Upper lobe of left lung (tissue), 6 donors: ENCODE data around the gene CAP2. TPM values are rescaled to one million over a fixed set of nuclear protein-coding genes. Genes with fewer than 3 reads are reported as not detected.

Source experiments
- ATAC-seq, 2 donors: fragments of 200-7000 bp; cut with Tn5 transposase; one replicate each; pipeline ENCODE4 v1.9.1; 2022; ENCODE audit warnings: mild to moderate bottlenecking in 2 of 2, moderate library complexity in 2 of 2; ENCODE audit not compliant: low FRiP score in 2 of 2
- DNase-seq, 2 donors: peaks; one replicate each; pipeline ENCODE4 v3.0.0-alpha.2; 2019 to 2020
- H3K27ac ChIP-seq, 4 donors: fragments of 200-600 bp; sonication (generic); one replicate each; pipeline ENCODE4 v1.5.1; 2016 to 2019
- H3K27me3 ChIP-seq, 4 donors: fragments of 200-600 bp; sonication (generic); one replicate each; pipeline ENCODE4 v1.5.1; 2017 to 2019
- H3K36me3 ChIP-seq, 4 donors: fragments of 200-600 bp; sonication (generic); one replicate each; pipeline ENCODE4 v1.5.1; 2016 to 2019
- H3K4me1 ChIP-seq, 4 donors: fragments of 200-600 bp; sonication (generic); one replicate each; pipeline ENCODE4 v1.5.1; 2018 to 2019
- H3K4me3 ChIP-seq, 4 donors: fragments of 200-600 bp; sonication (generic); one replicate each; pipeline ENCODE4 v1.5.1; 2017 to 2019; ENCODE audit warnings: mild to moderate bottlenecking in 2 of 4, moderate library complexity in 1 of 4
- H3K9me3 ChIP-seq, 4 donors: fragments of 200-600 bp; sonication (generic); one replicate each; pipeline ENCODE4 v1.5.1; 2018 to 2019
- EP300 ChIP-seq, 4 donors: sonication (generic); formaldehyde crosslinking; IDR thresholded peaks; one replicate each; pipeline ENCODE4 v1.5.1; 2017; ENCODE audit warnings: antibody characterized with exemption in 4 of 4, control low read depth in 2 of 4
- POLR2A ChIP-seq, 4 donors: fragments of 450-650 bp; IDR thresholded peaks; one replicate each; pipeline ENCODE4 v1.5.1; 2016 to 2017; ENCODE audit warnings: antibody characterized with exemption in 4 of 4, mild to moderate bottlenecking in 2 of 4
- POLR2AphosphoS5 ChIP-seq, 2 donors: sonication (generic); formaldehyde crosslinking; IDR thresholded peaks; one replicate each; pipeline ENCODE4 v1.5.1; 2017; ENCODE audit warnings: antibody characterized with exemption in 2 of 2
- WGBS, 2 donors: methylation state at CpG; one replicate each; pipeline ENCODE4 v1.1.5; 2017 to 2018; 5-methylcytosine and 5-hydroxymethylcytosine counted together
- total RNA-seq, 6 donors: library from RNA; depleted of rRNA in 4 of 6; stranded (reverse); fragments of >200 nt in 4 of 6; gene quantifications; one replicate each; pipeline versions ENCODE4 v1.1.0 to v1.2.1, GENCODE V29; 2016 to 2021
- TF ChIP-seq, protein P1 (sequence below), 6 experiments: fragments of 450-650 bp in 4 of 6; fragments of 200-600 bp in 2 of 6; sonication (generic) in 2 of 6; IDR thresholded peaks; one replicate each; pipeline ENCODE4 v1.5.1; 2016 to 2019; ENCODE audit warnings: antibody characterized with exemption in 6 of 6
- donor health status: DM: no; HTN: no; CAD: no; lungs with moderate emphysema.
- donor health status: DM: no; HTN: yes; CAD: no; lungs with severe emphysema.

CAP2 gene
- total RNA-seq, 6 donors from 2014 or later: 0.55 to 6.5 (median 4.3) TPM

DNA sequence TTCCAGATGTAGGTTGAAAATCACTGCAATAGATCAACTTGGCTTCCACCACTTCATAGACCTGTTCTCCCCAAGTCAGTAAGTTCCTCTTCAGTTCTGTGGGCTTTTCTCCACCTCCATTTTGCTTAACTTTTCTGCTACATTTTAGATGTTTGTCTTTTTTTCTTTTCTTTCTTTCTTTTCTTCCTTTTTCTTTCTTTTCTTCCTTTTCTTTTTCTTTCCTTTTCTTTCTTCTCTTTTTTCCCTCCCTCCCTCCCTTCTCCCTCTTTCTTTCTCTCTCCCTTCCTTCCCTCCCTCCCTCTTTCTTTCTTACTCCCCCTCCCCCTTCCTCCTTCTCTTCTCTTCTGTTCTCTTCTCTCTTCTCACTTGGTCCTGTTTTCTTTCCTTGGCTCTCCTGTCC lies 199.9 kb downstream of the CAP2 start:
- DNase-seq (no peak), ATAC-seq (no peak)
- Histone ChIP-seq H3K36me3 (no peaks in the 10 kb centered on the region), H3K27ac (no peak overlapping the region), H3K4me1 (no peaks in the 10 kb centered on the region), H3K9me3 (no peaks in the 10 kb centered on the region), H3K4me3 (no peak overlapping the region), H3K27me3 (no peaks in the 10 kb centered on the region)
- TF ChIP-seq POLR2AphosphoS5 (IDR thresholded peaks at IDR 0.05) (no peak), EP300 (IDR thresholded peaks at IDR 0.05) (no peak), POLR2A (IDR thresholded peaks at IDR 0.05) (no peak)
- TF ChIP-seq, protein P1, sequence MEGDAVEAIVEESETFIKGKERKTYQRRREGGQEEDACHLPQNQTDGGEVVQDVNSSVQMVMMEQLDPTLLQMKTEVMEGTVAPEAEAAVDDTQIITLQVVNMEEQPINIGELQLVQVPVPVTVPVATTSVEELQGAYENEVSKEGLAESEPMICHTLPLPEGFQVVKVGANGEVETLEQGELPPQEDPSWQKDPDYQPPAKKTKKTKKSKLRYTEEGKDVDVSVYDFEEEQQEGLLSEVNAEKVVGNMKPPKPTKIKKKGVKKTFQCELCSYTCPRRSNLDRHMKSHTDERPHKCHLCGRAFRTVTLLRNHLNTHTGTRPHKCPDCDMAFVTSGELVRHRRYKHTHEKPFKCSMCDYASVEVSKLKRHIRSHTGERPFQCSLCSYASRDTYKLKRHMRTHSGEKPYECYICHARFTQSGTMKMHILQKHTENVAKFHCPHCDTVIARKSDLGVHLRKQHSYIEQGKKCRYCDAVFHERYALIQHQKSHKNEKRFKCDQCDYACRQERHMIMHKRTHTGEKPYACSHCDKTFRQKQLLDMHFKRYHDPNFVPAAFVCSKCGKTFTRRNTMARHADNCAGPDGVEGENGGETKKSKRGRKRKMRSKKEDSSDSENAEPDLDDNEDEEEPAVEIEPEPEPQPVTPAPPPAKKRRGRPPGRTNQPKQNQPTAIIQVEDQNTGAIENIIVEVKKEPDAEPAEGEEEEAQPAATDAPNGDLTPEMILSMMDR (IDR thresholded peaks at IDR 0.05): no peak

DNA sequence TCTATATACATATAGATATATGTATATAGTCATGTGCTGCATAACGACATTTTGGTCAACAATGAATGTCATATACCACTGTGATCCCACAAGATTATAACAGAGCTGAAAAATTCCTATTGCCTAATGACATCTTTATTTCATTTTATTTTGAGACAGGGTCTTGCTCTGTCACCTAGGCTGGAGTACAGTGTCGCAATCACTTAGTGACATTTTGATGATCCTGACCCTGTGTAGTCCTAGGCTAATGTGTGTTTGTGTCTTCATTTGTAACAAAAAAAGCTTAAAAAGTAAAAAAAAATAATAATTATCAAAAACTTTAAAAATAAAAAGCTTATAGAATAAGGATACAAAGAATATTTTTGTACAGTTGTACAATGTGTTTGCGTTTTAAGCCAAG lies 202.7 kb downstream of the CAP2 start:
- DNase-seq (no peak), ATAC-seq (no peak)
- Histone ChIP-seq H3K4me3 (no peak overlapping the region), H3K27me3 (no peaks in the 10 kb centered on the region), H3K4me1 (peaks cover 0 to 5% (median 0%) of the 10 kb centered on the region in 4 donors), H3K9me3 (no peaks in the 10 kb centered on the region), H3K36me3 (no peaks in the 10 kb centered on the region), H3K27ac (no peak overlapping the region)
- TF ChIP-seq POLR2AphosphoS5 (IDR thresholded peaks at IDR 0.05) (no peak), POLR2A (IDR thresholded peaks at IDR 0.05) (no peak), EP300 (IDR thresholded peaks at IDR 0.05) (no peak)
- TF ChIP-seq, protein P1 (IDR thresholded peaks at IDR 0.05): no peak
- 93% methylated on average over 3 of the region's 3 CpGs for WGBS, 2 donors

DNA sequence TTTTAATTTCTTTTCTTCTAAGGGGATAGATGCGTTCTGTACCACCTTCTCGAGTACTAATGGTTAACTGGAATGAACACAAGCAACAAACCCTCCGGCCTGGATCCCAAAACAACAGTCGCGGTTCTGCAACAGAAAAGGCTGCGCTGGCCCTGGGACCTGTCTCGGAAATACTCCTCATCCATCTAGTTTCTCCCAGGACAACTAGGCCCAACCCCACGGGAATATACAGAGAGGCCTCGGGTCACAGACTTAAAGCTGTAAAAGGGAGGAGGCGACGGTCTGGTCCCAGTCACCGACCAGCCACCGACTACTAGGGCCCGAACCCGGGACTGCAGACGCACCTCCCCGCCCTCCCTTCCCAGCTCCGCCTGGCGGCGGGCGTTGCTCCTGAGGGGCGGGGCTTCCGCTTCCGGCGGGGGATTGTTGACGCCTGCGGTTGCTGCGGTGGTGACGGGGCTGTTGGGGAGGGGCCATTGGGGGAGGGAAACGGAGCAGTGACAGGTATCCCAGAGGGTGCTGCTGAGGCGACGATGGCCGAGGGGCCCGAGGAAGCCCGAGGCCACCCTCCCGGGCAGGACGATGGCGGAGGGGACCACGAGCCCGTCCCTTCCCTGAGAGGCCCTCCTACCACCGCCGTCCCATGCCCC lies 206.6 kb downstream of the CAP2 start, which contains the start of gene FAM8A1:
TSS of gene FAM8A1 (plus strand) at position 426 of the 650 bp plus-strand sequence. CDS start at position 534, 108 bp downstream.
- Histone ChIP-seq H3K4me1 (peaks cover 11 to 22% (median 15%) of the 10 kb centered on the region in 4 donors), H3K27me3 (no peaks in the 10 kb centered on the region), H3K27ac (peak within 1 kb of the TSS; percentile 91 to 99 (median 97)), H3K36me3 (peaks cover 0 to 25% (median 7%) of the 10 kb centered on the region in 4 donors), H3K9me3 (no peaks in the 10 kb centered on the region), H3K4me3 (peak within 1 kb of the TSS; percentile 72 to 94 (median 84))
- peak; percentile 96 to 98 for DNase-seq
- peak; percentile 97 to 98 for ATAC-seq
- TF ChIP-seq, protein P1 (IDR thresholded peaks at IDR 0.05): peak; percentile 46 to 86 (median 80)
- peak; percentile 82 to 95 for TF ChIP-seq POLR2AphosphoS5 (IDR thresholded peaks at IDR 0.05)
- peak in 2 of 4 donors; percentile 47 to 74 for TF ChIP-seq EP300 (IDR thresholded peaks at IDR 0.05)
- peak in 3 of 4 donors; percentile 63 to 83 (median 82) for TF ChIP-seq POLR2A (IDR thresholded peaks at IDR 0.05)
- WGBS, 2 donors: 6 to 21% methylated on average over 17 to 33 of the region's 42 CpGs

DNA sequence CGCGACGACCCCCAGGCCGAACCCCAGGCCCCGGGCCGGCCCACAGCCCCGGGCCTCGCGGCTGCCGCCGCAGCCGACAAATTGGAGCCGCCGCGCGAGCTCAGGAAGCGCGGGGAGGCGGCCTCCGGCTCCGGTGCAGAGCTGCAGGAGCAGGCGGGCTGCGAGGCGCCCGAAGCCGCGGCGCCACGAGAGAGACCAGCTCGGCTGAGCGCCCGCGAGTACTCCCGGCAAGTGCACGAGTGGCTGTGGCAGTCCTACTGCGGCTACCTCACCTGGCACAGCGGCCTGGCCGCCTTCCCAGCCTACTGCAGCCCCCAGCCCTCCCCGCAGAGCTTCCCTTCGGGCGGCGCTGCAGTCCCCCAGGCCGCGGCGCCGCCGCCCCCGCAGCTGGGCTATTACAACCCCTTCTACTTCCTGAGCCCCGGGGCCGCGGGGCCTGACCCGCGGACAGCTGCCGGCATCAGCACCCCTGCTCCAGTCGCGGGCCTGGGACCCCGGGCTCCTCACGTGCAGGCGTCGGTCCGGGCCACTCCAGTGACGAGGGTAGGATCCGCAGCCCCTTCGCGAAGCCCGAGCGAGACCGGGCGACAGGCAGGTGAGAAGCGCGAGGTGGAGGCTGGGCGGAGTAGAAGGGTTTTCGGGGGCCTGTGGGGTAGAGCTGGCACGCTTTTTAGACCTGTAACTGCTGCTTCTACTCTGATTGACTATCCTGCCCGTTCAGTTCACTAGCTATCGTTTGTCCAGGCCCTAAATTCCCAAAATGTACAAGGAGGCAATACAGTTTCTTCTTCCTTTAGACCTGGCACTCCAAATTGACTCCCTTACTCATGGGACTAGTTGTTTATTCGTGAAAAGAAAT lies 207.4 kb downstream of the CAP2 start:
- TF ChIP-seq POLR2A (IDR thresholded peaks at IDR 0.05) (peak in 1 of 4 donors; percentile 69), POLR2AphosphoS5 (IDR thresholded peaks at IDR 0.05) (no peak)

DNA sequence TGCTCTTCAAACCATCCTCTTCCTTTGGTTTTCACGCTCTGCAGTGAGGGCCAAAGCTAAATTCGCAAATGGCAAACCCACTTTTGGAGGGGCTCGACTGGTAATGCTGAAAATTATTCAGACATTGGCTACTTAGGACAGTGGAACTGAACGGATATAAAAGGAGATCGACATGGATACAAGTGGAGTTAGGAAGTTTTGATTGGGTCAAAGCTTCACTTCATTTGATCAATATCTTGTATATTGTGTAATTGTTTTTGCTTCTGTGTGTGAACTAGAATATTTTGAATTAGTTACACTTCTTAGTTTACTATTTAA lies 207.9 kb downstream of the CAP2 start:
- Histone ChIP-seq H3K4me1 (peaks cover 11 to 22% (median 15%) of the 10 kb centered on the region in 4 donors), H3K36me3 (peaks cover 4 to 38% (median 11%) of the 10 kb centered on the region in 4 donors), H3K27ac (peak overlapping the region; percentile 91 to 99 (median 97)), H3K4me3 (peak overlapping the region; percentile 72 to 94 (median 84)), H3K27me3 (no peaks in the 10 kb centered on the region), H3K9me3 (no peaks in the 10 kb centered on the region)
- no peak for ATAC-seq
- 4 to 16% methylated on average over 5 of the region's 5 CpGs for WGBS, 2 donors
- TF ChIP-seq, protein P1 (IDR thresholded peaks at IDR 0.05): no peak
- TF ChIP-seq EP300 (IDR thresholded peaks at IDR 0.05): no peak
- no peak for TF ChIP-seq POLR2AphosphoS5 (IDR thresholded peaks at IDR 0.05)
- TF ChIP-seq POLR2A (IDR thresholded peaks at IDR 0.05): no peak
- DNase-seq: no peak

More for the DNA sequence above, 207.4 kb downstream of the CAP2 start:
- peaks cover 11 to 22% (median 15%) of the 10 kb centered on the region in 4 donors for H3K4me1 ChIP-seq
- DNase-seq: peak; percentile 58 to 93
- peak; percentile 43 to 80 for ATAC-seq
- no peaks in the 10 kb centered on the region for H3K27me3 ChIP-seq
- H3K9me3 ChIP-seq: no peaks in the 10 kb centered on the region
- peaks cover 3 to 33% (median 9%) of the 10 kb centered on the region in 4 donors for H3K36me3 ChIP-seq
- H3K4me3 ChIP-seq: peak overlapping the region; percentile 72 to 94 (median 84)
- 1% methylated on average over 9 to 20 of the region's 77 CpGs for WGBS, 2 donors
- peak overlapping the region; percentile 91 to 99 (median 97) for H3K27ac ChIP-seq
